Ovary (tissue), 9 donors: ENCODE data around the gene ASIC2. TPM values are rescaled to one million over a fixed set of nuclear protein-coding genes. Genes with fewer than 3 reads are reported as not detected.
"Not testable (repeated sequence)": the region's sequence is repeated elsewhere in the genome, so short reads cannot be mapped to it uniquely, and the experiment has no call there.

ENCODE experiments used
- DNase-seq, 5 donors: peaks; one replicate each; pipeline ENCODE4 v3.0.0-alpha.2; 2019 to 2020
- H3K27ac ChIP-seq, 2 donors: fragments of 200-600 bp; one replicate each; pipeline versions ENCODE4 v1.5.1 to v1.8.0; 2019 to 2022
- H3K27me3 ChIP-seq: fragments of 200-600 bp; one replicate; pipeline ENCODE4 v1.8.0; 2022
- H3K36me3 ChIP-seq: fragments of 200-600 bp; sonication (generic); one replicate; pipeline ENCODE4 v1.5.1; 2019
- H3K4me1 ChIP-seq: one replicate; pipeline ENCODE4 v1.8.1; 2013; ENCODE audit warnings: mild to moderate bottlenecking, moderate library complexity; ENCODE audit not compliant: insufficient read depth
- H3K4me3 ChIP-seq: fragments of 200-600 bp; sonication (generic); one replicate; pipeline ENCODE4 v1.5.1; 2017
- H3K9me3 ChIP-seq, 2 donors: fragments of 200-600 bp in 1 of 2; sonication (generic) in 1 of 2; one replicate each; pipeline versions ENCODE4 v1.5.1 to v1.8.1; 2013 to 2019; ENCODE audit warnings: mild to moderate bottlenecking in 1 of 2, moderate library complexity in 1 of 2
- EP300 ChIP-seq: sonication (generic); formaldehyde crosslinking; IDR thresholded peaks from one replicate; pipeline ENCODE4 v1.6.1; 2017; ENCODE audit warnings: antibody characterized with exemption
- POLR2A ChIP-seq: fragments of 450-650 bp; IDR thresholded peaks from one replicate; pipeline ENCODE4 v1.6.1; 2017; ENCODE audit warnings: antibody characterized with exemption, mild to moderate bottlenecking, moderate library complexity
- WGBS, 3 donors: extraction: QIAGEN DNeasy Blood & Tissue Kit in 1 of 3; methylation state at CpG; one replicate each; pipeline versions ENCODE4 v1.1.5 to v1.1.7; 2013 to 2017; 5-methylcytosine and 5-hydroxymethylcytosine counted together
- intact Hi-C, 4 donors: fragments of 100-400 bp; cut with DNase I; formaldehyde crosslinking; loops; one replicate each; pipeline versions ENCODE4 v1.11.0 to v1.15.1; 2022 to 2023
- polyA plus RNA-seq, 2 donors: library from polyadenylated mRNA; stranded (reverse); fragments of 200-250 nt in 1 of 2; fragments of 350-450 nt in 1 of 2; fragmentation: Illumina TruSeq in 1 of 2; extraction: RNeasy Lipid Tissue Mini Kit (QIAGEN cat#74804) in 1 of 2; gene quantifications; one replicate each; pipeline ENCODE4 v1.2.3, GENCODE V29; 2013 to 2014
- total RNA-seq, 7 donors: library from RNA; depleted of rRNA in 2 of 7; stranded (reverse); fragments of >200 nt in 2 of 7; fragmentation: NEBNext Ultra II Directional in 3 of 7; extraction: Animal tissue kit (Norgen Biotek cat#: 25700) in 3 of 7; gene quantifications; one replicate each; pipeline versions ENCODE4 v1.1.0 to v1.2.4, GENCODE V29; 2016 to 2023
- TF ChIP-seq, protein P1 (sequence below), 3 donors: fragments of 450-650 bp in 2 of 3; fragments of 200-600 bp in 1 of 3; IDR thresholded peaks; one replicate each; pipeline versions ENCODE4 v1.5.1 to v1.8.0; 2016 to 2022; ENCODE audit warnings: antibody characterized with exemption in 3 of 3, mild to moderate bottlenecking in 1 of 3
- donor health status: DM: no; HTN: no; CAD: no; lungs with moderate emphysema.
- donor health status: DM: no; HTN: no; CAD: no.
- donor health status: Bipolar disorder and iron deficiency.
- donor health status: DM: yes; HTN: yes; CAD: no.
- donor health status: DM: no; HTN: no; CAD: no.
- donor health status: DM: yes; HTN: yes; CAD: no.

The ASIC2 gene
- total and polyA plus RNA-seq, 9 donors, result 0.04 to 1.3 (median 0.24) TPM; not detected in 2

DNA sequence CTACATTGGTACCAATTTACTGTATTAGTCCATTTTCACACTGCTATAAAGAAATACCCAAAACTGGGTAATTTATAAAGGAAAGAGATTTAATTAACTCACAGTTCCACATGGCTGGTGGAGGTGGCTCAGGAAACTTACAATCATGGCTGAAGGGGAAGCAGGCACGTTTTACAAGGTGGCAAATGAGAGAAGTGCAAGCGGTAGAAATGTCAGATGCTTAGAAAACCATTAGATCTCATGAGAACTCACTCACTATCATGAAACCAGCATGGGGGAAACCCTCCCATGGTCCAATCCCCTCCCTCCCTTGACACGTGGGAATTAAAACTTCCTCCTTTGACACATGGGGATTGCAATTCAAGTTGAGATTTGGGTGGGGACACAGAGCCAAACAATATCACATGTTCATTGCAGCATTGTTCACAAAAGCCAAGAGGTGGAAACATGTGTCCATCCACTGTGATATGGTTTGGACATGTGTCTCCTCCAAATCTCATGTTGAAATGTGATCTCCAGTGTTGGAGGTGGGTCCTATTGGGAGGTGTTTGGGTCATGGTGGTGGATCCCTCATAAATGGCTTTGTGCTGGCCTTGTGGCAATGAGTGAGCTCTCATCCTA, 304.5 kb downstream of the ASIC2 start:
- Histone ChIP-seq H3K4me1 (no peaks in the 10 kb centered on the region), H3K27me3 (no peaks in the 10 kb centered on the region), H3K9me3 (no peaks in the 10 kb centered on the region), H3K27ac (no peak overlapping the region), H3K4me3 (no peak overlapping the region), H3K36me3 (no peaks in the 10 kb centered on the region)
- no peak for DNase-seq
- no peak for TF ChIP-seq POLR2A
- TF ChIP-seq EP300, result no peak
- TF ChIP-seq, protein P1, sequence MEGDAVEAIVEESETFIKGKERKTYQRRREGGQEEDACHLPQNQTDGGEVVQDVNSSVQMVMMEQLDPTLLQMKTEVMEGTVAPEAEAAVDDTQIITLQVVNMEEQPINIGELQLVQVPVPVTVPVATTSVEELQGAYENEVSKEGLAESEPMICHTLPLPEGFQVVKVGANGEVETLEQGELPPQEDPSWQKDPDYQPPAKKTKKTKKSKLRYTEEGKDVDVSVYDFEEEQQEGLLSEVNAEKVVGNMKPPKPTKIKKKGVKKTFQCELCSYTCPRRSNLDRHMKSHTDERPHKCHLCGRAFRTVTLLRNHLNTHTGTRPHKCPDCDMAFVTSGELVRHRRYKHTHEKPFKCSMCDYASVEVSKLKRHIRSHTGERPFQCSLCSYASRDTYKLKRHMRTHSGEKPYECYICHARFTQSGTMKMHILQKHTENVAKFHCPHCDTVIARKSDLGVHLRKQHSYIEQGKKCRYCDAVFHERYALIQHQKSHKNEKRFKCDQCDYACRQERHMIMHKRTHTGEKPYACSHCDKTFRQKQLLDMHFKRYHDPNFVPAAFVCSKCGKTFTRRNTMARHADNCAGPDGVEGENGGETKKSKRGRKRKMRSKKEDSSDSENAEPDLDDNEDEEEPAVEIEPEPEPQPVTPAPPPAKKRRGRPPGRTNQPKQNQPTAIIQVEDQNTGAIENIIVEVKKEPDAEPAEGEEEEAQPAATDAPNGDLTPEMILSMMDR (IDR thresholded peaks at IDR 0.05), result no peak
- 67 to 74% (median 69%) methylated on average over 3 of the region's 3 CpGs for WGBS, 3 donors
- intact Hi-C loops, result no loop called here

DNA sequence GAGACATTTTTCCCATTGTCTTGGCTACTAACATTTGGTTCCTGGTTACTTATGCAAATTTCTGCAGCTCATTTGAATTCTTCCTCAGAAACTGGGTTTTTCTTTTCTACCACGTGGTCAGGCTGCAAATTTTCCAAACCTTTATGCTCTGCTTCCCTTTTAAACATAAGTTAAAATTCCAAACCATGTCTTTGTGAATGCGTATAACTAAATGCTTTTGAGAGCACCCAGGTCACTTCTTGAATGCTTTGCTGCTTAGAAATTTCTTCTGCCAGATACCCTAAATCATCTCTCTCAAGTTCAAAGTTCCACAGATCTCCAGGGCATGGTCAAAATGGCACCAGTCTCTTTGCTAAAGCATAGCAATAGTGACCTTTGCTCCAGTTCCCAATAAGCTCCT, 305.2 kb downstream of the ASIC2 start:
- H3K4me1 ChIP-seq, intact Hi-C loops, H3K4me3 ChIP-seq, H3K36me3 ChIP-seq, DNase-seq, H3K27ac ChIP-seq, H3K27me3 ChIP-seq, H3K9me3 ChIP-seq: not testable (repeated sequence)
- 54 to 61% (median 61%) methylated on average over 2 of the region's 2 CpGs for WGBS, 3 donors

DNA sequence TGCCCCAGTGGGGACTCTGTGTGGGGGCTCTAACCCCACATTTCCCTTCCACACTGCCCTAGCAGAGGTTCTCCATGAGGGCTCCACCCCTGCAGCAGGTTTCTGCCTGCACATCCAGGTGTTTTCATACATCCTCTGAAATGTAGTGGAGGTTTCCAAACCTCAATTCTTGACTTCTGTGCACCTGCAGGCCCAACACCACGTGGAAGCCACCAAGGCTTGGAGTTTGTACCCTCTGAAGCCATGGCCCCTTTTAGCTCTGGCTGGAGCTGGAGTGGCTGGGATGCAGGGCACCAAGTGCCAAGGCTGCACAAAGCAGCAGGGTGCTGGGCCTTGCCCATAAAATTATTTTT, 305.7 kb downstream of the ASIC2 start:
- H3K36me3 ChIP-seq, H3K4me3 ChIP-seq, H3K27me3 ChIP-seq, H3K4me1 ChIP-seq, DNase-seq, intact Hi-C loops, H3K27ac ChIP-seq, H3K9me3 ChIP-seq: not testable (repeated sequence)
- 17 to 24% (median 24%) methylated on average over 1 of the region's 1 CpG for WGBS, 3 donors

DNA sequence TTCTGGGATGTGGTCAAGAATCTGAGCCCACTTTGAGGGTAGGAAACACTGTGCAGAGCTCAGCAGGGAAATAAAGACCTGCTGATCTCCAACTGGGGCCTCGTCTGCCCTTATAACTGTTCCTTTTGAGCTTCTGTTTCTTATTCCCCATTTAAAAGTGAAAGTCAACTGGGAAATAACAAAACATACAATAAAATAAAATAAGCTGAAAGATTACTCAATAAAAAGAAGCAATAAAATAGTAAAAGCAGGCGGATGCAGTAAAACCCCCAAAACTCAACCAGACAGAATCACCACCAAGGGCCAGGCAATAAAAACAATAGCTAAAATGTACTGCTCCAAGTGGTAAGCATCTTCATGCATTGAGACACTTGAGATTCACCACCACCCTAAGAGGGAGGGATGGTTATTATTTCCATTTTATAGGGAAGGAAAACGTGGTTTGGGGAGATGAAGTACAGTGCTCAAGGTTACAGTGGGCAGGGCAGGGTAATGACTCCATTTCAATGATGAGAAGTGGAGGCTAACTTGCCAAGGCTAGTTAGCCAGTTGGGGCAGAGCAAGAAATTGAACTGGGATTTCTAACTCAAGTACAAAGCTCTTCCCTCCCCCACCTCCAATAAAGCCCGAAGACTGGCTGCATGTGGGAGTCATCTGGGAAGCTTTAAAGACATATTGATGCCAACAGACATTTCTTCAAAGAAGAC, 307.9 kb downstream of the ASIC2 start:
- DNase-seq, result no peak
- intact Hi-C loops, result no loop called here
- Histone ChIP-seq H3K27ac (no peak overlapping the region), H3K4me1 (no peaks in the 10 kb centered on the region), H3K4me3 (no peak overlapping the region), H3K9me3 (peaks cover 0 to 6% of the 10 kb centered on the region in 2 donors), H3K27me3 (no peaks in the 10 kb centered on the region), H3K36me3 (no peaks in the 10 kb centered on the region)
- 48 to 55% (median 53%) methylated on average over 4 of the region's 4 CpGs for WGBS, 3 donors
- TF ChIP-seq, protein P1 (IDR thresholded peaks at IDR 0.05), result no peak
- TF ChIP-seq EP300, result no peak
- TF ChIP-seq POLR2A, result no peak

DNA sequence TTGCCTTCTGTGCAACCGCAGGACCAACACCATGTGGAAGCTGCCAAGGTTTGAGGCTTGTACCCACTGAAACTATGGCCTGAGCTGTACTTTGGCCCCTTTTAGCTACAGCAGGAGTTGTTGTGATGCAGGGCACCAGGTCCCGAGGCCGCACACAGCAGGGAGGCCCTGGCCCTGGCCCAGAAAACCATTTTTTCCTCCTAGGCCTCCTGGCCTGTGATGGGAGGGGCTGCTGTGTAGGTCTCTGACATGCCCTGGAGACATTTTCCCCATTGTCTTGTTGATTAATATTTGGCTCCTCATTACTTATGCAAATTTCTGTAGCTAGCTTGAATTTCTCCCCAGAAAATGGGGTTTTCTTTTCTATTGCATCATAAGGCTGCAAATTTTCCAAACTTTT, 311.5 kb downstream of the ASIC2 start:
- intact Hi-C loops, H3K4me1 ChIP-seq, H3K27me3 ChIP-seq, H3K36me3 ChIP-seq, H3K4me3 ChIP-seq, H3K9me3 ChIP-seq, DNase-seq, H3K27ac ChIP-seq: not testable (repeated sequence)
- 85 to 95% (median 90%) methylated on average over 3 of the region's 3 CpGs for WGBS, 3 donors

DNA sequence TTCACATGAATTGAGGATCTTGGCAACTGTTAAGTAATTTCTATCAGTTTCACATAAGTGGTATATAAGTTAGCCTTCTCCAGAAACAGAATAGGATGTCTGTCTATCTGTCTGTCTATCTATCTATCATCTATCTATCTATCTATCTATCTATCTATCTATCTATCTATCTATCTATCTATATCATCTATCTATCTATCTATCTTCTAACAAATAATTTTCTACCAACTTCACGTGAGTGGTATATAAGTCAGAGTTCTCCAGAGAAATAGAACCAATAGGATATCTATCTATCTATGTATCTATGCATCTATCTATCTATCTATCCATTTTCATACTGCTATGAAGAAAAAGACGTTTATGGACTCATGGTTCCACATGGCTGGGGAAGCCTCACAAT, 312.9 kb downstream of the ASIC2 start:
- Histone ChIP-seq H3K4me3 (no peak overlapping the region), H3K9me3 (peaks cover 0 to 6% of the 10 kb centered on the region in 2 donors), H3K36me3 (no peaks in the 10 kb centered on the region), H3K4me1 (no peaks in the 10 kb centered on the region), H3K27me3 (no peaks in the 10 kb centered on the region), H3K27ac (no peak overlapping the region)
- TF ChIP-seq EP300 (no peak), POLR2A (no peak)
- TF ChIP-seq, protein P1 (IDR thresholded peaks at IDR 0.05), result no peak
- DNase-seq, result no peak
- WGBS, 3 donors, result 64 to 70% (median 68%) methylated on average over 2 of the region's 2 CpGs
- intact Hi-C loops, result no loop called here
